GM18861 (cell line): ENCODE results near the gene TADA3.

Experiments used
- ATAC-seq: cut with Tn5 transposase; IDR thresholded peaks from one replicate; pipeline ENCODE4 v1.9.1; 2021; ENCODE audit not compliant: unreplicated experiment

The TADA3 gene

GRCh38 chr3:9730657-9731205 is 61.5 kb downstream of the TADA3 start:
- ATAC-seq, result peak; percentile 32
